GM18526 (cell line): ENCODE measurements around the gene SCN4B.

Source experiments
- POLR2A ChIP-seq: IDR thresholded peaks from 3 replicates; pipeline ENCODE4 v1.6.1; 2011; ENCODE audit not compliant: insufficient read length; ENCODE audit errors: extremely low read depth

Gene SCN4B

GRCh38 chr11:118129471-118130172 lies 23.0 kb downstream of the SCN4B start:
- TF ChIP-seq POLR2A: no peak

- no peak for TF ChIP-seq POLR2A
These were observed 23.7 kb downstream of the SCN4B start for GRCh38 chr11:118128721-118129470.

GRCh38 chr11:118128310-118128709 lies 24.3 kb downstream of the SCN4B start:
- no peak for TF ChIP-seq POLR2A

- no peak for TF ChIP-seq POLR2A
These were observed 26.4 kb downstream of the SCN4B start for GRCh38 chr11:118126082-118126838.

- TF ChIP-seq POLR2A: no peak
These were observed 27.6 kb downstream of the SCN4B start for GRCh38 chr11:118124929-118125535.

- TF ChIP-seq POLR2A: no peak
These were observed 31.8 kb downstream of the SCN4B start for GRCh38 chr11:118120793-118121192.

- no peak for TF ChIP-seq POLR2A
These were observed 34.6 kb downstream of the SCN4B start for GRCh38 chr11:118117790-118118601.

- TF ChIP-seq POLR2A: no peak
These were observed 37.6 kb downstream of the SCN4B start for GRCh38 chr11:118115048-118115447.

GRCh38 chr11:118114266-118114665 lies 38.4 kb downstream of the SCN4B start:
- no peak for TF ChIP-seq POLR2A

DNA sequence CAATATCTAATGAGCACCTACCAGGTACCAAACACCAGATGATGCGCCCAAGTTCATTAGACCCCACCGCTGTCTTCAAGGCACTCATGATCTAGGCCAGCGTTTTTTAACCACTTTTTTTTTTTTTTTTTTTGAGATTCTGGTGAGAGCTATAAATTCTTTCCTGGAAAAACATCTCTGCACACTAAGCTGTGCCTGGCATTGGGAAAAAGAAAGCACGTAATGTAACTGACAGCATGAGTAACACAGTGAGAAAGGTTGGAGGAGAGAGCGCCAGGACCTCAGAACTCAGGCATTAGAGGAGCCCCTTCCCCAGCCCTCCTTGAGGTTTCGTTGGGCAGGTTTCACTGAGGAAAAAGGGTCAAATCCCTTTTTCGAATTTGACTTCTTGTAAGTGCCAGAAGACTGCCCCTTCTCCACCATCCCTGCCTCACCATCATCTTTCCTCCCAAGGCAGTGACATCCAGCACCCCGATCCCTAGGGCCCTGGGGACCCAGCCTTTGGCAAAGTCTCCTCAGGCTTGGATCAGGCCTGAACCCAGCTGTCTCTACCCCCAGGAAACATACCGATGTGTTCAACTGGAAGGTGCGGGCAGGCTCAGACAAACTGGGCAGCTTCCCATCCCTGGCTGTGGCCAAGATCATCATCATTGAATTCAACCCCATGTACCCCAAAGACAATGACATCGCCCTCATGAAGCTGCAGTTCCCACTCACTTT lies 39.8 kb downstream of the SCN4B start:
- TF ChIP-seq POLR2A: no peak

DNA sequence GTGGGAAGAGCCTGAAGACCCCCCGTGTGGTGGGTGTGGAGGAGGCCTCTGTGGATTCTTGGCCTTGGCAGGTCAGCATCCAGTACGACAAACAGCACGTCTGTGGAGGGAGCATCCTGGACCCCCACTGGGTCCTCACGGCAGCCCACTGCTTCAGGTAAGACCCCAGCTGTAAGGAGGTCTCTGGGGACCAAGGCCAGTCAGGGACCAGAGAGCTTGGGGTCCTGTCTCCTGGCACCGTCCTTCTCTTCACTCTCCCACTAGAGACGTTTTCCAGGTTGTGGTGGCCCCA lies 40.9 kb downstream of the SCN4B start:
- no peak for TF ChIP-seq POLR2A

DNA sequence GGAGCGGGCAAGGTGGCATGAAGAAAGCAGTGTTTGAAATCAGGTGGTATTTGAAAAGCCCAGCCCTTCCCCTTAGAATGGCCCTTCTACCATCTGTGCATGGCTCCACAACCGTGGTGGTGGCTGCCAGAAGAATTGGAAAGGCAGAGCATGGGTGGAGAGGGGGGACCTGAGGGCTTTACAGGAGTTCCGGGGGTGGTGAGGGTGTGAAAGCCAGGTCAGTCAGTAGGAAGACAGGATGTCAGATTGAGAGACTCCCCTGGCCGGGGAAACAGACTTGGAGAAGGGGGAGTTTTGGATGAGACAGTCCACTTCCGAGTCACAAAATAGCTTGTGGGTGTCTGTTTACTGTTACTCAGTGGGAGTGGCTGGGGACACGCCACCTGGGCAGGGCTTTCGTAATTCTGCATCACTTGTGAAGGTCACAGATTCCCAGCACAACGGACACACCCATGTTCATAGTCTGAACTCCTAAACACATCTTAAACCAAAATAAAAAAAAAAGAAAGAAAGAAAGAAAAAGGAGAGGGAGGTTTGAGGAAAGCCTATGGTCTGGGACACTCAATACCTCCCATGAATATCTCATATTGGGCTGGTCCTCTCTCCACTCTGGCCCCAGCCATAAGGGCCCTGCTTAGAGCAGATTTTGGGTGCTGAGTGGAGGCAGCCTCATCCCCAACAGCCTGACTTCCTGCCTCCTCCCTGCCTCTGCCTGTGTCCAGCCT lies 41.4 kb downstream of the SCN4B start:
- TF ChIP-seq POLR2A: no peak

- TF ChIP-seq POLR2A: no peak
These were observed 43.4 kb downstream of the SCN4B start for GRCh38 chr11:118109231-118109630.

- TF ChIP-seq POLR2A: no peak
These were observed 44.1 kb downstream of the SCN4B start for GRCh38 chr11:118108513-118108912.
